ENCODE results near the gene MTTP. TPM values are rescaled to one million over a fixed set of nuclear protein-coding genes. Genes with fewer than 3 reads are reported as not detected.

The MTTP gene
- total RNA-seq, 1 donor from 2014 or later, result under 0.01 TPM

Other genes with a start within 250 kb of the MTTP start
- gene ADH1C, start 222.1 kb upstream of the MTTP start, total RNA-seq, result 0.26 TPM in 1 of 2 replicates, not detected in the other
- 8.4 and 31.2 TPM in 2 replicates for gene ADH7, start 139.5 kb upstream of the MTTP start, total RNA-seq
- not detected in 2 replicates for gene C4orf17, start 63.8 kb upstream of the MTTP start, total RNA-seq
- 12.1 and 14.6 TPM in 2 replicates for gene TRMT10A, start 10.8 kb upstream of the MTTP start, total RNA-seq
- under 0.01 TPM in 2 replicates for gene C4orf54, start 83.0 kb downstream of the MTTP start, total RNA-seq
- gene DAPP1, start 242.0 kb downstream of the MTTP start, total RNA-seq, result 31.3 and 58.0 TPM in 2 replicates